Stimulated activated CD8-positive, alpha-beta memory T cell treated with anti-CD3 and anti-CD28 coated beads, Interleukin-15, amount 100 ng/mL, for 24 hours (primary cell): Measurements from ENCODE around the gene DDOST.
"Not testable (repeated sequence)": the region's sequence is repeated elsewhere in the genome, so short reads cannot be mapped to it uniquely, and the experiment has no call there.

Source experiments
- DNase-seq: peaks from one replicate; pipeline ENCODE4 v3.0.0-alpha.2; 2020; ENCODE audit warnings: low read depth

The DDOST gene

DNA sequence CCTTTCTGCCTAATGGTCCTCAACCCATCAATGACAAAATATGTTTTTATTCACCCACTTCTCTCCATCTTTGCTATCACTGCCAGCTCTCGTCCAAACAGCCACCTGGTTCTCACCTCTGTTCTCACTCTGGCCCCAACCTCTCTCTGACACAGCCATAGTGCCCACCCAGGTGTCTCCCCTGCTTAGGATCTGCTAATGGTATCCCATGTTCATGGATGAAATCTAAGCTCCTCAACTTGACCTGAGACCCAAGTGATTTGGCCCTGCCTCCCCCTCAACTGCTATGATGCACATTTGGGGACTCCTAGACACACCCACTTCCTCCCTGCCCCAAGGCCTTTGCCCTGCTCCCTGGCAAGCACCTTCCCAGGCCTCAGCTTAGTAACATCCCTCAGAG is 30.7 kb upstream of the DDOST start:
- no peak for DNase-seq

DNA sequence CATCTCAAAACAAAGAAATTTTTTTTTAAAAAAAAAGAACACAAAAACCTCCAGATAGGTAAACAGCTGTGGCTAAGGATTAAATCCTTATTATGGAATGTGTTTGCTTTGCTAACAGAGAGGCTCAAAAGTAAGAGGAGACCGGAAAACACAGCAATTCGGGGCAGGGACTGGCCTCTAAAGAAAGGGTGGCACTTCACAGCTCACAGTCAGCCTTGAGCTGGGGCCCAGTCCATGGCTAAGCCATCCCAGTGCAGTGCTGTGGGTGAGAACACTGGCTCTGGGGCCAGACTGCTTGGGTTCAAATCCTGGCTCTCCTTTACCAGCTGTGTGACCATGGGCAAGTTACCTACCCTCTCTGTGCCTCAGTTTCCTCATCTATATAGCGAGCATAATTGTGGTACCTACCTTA is 28.5 kb upstream of the DDOST start:
- DNase-seq: no peak

DNA sequence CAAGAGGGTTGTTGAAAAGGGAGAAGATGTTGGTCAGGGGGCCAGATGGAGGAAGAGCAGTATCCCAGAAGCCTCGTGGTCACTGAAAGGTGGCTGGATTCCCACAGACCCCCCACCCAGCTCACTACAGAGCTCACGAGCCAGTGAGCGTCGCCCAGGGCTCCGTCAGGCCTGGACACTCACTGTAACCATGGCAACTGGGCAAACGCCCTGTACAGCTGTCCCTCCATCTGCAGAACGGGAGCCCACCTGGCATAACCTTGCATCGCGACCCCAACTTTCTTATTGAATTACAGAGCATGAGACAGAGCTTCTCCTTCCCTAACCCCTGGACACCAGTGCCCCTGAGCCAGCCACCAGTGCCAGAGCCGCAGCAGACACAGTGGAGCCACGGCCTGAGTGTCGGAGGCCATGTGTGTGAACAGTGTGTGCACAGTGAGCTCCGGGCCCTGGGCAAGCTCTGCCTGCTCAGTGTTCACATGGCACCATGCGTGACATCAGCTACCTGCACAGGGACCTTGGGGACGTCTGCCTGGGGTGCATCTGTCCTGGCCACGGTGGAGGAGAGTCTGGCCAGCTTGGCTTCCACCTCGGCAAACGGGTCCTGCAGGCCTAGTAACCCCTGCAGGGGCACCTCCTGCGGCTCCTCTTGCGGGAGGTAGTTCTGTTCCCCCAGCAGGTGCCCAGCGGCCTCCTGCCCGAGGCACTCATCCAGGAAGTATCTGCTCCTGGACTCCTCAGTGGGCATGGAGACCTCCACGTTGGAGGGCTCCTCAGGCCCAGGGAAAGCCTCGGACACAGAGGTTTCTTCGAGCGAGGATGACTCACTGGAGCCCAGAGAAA is 25.9 kb upstream of the DDOST start:
- no peak for DNase-seq

DNA sequence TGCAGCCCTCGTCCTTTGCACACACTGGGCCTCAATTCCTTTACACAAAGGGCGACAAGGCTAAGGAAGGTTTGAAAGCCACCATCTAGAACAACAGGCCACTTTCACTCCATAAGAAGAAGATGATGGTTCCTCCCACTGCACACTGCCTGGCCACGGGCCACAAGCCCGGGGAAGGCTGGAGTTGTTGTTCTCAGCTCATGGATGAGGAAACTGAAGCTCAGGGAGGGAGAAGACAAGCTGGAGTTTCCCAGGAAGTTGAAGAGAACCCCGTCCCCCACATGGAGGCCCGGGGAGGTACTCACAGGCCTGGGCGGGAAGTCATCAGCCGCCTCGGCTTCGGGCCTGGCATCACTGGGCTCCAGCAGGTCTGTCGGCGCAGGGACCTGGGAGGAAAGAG is 24.6 kb upstream of the DDOST start:
- DNase-seq: no peak

DNA sequence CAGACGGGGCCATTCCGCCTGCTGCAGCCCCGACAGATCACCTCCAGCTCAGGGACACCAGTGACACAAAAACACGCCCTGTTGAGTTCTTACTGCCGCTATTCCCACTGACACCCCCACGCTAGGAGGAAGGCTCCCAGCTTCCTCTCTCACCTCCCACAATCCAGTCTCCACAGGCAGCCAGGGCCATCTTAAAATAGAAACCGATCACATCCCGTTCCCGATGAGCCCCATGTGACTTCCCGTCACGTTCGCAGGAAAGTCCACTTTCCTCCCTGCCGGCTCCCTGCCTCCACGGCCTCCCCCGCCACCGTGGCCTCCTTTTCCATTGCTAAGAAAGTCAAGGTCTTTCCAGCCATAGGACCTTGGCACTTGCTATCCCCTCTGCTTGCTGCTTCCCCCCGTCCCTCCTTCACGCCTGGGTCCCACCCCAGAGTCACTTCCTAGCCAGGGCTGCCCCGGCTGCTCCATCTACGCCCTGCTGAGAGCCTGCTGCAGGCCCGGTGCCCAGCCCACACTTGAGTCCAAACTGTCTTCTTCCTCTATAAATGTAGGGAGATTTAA is 24.0 kb upstream of the DDOST start:
- no peak for DNase-seq

DNA sequence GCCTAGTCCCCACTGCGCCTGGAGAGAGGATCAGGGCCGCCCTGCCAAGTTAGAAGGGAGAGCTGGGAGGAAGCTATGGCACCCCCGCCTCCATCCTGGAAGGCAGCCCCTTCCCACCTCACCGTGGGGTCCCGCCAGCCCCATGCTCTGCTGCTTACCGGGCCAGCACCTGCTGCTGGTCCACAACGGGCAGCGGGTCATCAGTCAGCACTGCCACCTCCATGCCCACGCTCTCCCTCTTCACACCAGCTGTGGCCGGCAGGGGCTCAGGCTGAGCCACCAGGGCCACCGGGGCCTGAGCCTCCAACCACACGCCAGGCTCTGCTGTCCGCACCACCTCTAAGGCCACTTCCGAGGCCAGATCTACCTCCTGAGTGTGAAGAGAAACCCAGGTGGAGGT is 23.5 kb upstream of the DDOST start:
- DNase-seq: no peak

DNA sequence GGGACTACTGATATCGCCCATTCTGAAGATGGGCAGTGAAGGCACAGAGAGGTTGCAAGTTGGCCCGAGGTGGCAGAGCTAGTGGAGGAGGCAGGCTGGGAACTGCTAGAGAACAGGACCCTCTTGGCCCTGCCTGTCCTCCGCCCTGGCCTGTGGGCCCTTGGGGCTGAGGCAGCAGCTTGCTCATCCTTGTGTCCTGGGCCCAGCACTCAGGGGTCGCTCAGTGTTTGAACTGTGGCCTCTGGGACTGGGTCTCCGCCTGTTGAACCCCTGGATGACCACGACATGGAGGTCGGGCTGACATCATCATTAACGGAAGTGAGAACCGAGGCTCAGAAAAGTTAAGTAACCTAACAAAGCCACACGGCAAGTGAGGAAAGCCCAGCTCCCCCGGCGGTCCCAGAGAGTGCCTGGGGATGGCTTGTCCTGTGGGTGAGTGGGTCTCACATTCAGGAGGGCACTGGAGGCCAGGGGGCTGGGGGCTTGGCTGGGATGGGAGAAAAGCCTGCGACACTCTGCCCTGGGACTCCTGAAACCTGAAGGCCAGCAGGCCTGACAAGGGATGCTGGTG is 23.0 kb upstream of the DDOST start:
- no peak for DNase-seq

DNA sequence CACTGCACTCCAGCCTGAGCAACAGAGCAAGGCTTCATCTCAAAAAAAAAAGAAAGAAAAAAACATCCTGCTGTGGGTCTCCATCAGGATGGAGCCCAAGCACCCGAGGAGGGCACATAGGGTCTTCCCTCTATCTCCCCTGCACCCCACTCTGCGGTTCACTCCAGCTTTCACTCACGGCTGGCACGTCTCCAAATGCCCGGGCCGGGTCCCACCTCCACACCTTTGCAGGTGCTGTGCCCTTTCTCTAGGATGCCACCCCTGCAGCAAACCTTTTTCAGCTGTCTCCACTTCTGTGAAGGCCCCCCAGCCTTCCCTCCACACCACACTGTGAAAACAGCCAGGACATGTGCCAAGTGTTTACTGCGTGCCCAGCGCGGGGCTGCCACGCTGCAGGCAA is 22.4 kb upstream of the DDOST start:
- DNase-seq: no peak

DNA sequence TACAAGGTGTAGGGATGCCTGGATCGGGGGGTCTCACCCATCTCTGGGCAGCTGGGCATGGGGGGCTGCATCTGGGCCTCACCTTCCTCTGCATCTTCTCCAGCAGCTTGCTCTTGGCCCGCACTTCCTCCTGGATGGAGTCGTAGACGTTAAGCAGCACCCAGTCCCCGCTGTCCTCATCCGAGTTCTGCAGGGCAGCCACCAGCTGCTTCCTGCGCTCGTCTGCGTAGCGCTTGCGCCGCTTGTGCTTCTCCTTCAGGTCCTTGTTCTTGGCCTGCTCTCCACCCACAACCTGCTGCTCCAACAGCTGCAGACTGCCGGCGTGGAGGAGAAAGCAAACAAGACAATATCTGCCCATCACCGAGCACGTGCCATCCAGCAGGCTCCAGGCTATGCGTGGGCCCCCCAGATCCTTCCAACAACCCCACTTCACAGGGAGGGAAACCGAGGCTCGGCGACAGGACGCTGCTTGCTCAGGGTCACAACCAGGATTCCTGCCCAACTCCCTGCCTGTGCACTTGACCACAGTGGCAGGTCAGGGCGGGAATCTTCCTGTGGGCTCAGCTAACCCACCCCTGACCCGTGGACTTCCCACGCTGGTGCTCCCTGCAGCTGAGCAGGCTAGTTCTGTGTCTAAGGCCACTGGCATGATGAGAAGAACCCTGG is 21.5 kb upstream of the DDOST start:
- DNase-seq: no peak

DNA sequence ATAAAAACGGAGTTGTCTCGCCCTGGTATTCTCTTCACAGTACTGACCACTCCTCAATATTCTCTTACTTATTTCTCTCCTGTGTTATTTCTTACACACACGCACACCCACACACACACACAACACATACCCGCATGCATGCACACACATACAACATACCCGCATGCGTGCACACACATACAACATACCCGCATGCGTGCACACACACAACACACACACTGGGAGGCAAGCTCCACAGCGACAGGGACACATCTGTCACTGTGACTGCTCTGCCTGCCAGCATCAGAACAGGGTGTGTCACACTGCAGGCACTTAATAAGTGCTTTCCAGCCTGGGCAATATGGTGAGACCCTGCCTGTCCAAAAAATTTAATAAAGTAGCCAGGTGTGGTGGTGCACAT is 20.8 kb upstream of the DDOST start:
- no peak for DNase-seq

DNA sequence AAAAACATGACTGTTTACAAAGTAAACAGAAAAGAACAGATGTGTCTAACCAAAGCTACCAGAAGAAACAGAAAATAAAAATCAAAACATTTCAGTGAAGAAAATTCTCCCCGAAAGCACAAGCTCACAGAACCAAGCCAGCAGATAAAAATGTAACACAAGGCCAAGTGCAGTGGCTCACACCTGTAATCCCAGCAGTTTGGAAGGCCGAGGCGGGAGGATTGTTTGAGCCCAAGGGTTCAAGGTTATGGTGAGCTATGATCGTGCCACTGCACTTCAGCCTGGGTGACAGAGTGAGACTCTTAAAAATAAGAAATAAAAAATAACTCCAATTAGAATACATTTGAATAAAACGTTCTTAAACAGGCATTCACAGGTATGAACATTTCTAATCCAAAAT is 19.1 kb upstream of the DDOST start:
- DNase-seq: no peak

DNA sequence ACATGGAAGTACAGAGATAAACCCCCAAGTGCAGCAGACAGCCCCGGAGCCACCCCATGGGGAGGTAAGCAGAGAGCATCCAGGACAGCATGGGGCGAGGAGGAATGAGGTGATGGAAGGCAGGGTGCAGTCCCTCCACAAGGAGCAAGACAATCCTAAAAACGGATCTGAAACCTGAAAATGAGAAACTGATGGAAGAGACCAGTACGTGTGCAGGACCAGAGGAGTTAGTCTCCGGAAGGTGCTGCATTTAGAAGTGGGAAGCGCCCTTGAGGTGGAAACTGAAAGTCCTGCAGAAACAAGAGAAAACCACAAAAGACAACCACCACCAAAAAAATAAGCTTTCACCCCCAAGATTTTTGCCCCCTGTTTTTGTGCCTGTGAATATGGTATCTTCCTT is 17.4 kb upstream of the DDOST start:
- DNase-seq: no peak

DNA sequence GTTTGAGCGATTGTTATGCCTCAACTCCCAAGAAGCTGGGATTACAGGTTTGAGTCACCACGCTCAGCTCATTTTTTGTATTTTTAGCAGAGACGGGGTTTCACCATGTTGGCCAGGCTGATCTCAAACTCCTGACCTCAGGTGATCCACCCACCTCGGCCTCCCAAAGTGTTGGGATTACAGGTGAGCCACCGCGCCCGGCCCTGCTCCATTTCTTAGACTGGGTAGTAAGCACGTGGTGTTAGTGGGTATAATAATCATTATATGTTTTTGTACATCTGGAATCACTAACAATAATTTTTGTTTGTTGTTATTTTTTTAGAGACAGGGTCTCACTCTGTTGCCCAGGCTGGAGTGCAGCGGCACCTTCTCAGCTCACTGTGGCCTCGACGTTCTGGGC is 12.5 kb upstream of the DDOST start:
- not testable (repeated sequence) for DNase-seq

DNA sequence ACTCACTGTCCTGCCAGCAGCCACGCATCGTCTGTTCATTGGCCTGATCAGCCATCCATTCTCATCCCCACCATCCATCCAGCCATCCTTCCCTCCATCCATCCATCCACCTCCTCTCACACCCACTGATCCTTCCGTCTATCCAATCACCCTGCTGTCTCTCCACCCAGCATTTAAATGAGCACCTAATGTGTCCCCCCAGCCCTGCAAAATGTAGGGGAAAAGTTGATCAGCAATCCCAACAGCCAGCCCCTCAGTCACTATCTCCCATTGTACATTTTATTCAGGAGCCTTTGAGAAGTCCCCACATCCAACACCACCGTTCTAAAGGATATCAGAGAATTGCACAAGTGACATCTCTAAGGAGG is 11.1 kb upstream of the DDOST start:
- DNase-seq: no peak

DNA sequence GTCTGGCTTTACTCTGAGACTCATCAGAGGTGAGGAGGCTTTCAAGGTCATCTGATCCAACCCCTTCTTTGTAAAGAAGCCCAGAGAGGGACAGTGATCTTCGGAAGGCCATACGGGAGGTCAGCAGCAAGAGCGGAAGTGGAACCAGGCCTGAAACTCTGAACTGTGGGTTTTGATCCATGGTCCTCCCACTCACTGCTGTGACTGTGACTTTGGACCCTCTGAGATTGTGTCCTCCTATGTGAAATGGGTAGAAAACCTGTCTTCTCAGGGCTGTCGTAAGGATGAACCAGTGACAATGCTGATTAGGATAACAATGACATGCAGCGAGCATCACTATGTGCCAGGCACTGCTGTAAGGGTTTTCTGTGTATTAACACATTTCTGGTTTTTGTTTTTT is 9.8 kb upstream of the DDOST start:
- no peak for DNase-seq

DNA sequence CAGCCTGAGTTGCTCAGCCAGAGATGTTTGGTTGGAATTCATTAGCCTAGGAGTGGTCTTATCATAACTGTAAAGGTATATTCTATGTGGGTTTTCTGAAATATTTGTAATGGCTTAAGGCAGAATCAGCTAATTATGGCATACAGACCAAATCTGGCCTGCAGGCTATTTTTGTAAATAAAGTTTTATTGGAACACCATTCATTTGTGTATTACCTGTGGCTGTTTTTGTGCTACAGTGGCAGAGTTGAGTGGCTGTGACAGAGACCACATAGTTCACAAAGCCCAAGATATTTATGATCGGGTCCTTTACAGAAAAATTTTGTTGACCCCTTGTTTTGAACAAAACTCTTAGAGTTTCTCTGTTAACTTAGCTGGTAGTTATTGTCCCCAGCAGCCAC is 7.4 kb upstream of the DDOST start:
- DNase-seq: no peak

DNA sequence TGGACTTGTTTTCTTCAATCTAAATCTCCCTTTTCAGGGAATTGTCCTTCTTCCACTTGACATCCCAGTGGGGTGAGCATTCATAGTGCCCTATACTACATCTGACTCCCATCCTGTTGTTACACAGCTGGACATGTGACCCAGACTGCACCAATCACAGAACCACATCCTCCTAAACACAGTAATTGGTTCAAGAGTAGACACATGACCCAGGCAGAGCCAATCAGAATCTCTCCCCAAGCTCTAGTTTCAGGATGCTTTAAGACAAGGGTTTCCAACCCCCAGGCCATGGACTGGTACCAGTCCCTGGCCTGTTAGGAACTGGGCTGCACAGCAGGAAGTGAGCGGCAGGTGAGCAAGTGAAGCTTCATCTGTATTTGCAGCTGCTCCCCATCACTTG is 5.6 kb upstream of the DDOST start:
- no peak for DNase-seq

DNA sequence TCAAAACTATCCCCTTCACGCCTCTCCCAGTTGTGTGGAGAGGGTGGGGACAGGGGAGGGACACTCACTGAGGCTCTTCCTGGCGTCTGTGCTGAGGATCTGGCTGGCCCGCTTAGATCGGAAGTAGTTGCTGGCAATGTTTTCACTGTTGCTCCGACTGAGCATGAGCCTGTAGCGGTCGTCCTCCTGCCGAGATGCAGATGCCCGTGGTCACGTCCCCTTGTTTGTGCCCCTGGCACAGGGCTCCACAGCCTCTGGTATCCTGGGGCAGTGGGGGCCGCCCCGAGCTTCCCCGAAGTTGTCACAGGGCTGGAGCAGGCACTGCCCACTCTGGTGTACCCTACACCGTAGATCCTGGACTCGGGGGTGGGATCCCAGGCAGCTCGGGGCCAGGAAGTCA is 5.0 kb upstream of the DDOST start:
- DNase-seq: no peak

DNA sequence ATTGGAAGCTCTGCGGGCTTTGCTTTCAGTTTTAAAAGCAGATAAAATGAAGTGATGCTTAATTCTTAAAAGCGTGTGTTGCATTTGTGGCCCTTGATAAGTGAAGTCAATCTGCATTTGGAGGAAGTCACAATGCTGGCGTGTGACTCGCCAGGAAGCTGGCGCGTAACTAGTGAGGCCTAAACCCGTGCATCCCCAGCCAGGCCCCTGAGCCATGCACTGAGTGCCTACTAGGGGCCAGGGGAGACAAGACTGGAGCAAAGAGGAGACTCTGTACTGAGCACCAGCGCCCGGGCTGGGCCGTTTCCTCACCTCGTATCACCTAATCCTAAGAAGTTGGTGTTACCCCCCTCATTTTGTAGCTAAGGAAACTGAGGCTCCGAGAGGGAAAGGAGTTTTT is 4.6 kb upstream of the DDOST start:
- no peak for DNase-seq

DNA sequence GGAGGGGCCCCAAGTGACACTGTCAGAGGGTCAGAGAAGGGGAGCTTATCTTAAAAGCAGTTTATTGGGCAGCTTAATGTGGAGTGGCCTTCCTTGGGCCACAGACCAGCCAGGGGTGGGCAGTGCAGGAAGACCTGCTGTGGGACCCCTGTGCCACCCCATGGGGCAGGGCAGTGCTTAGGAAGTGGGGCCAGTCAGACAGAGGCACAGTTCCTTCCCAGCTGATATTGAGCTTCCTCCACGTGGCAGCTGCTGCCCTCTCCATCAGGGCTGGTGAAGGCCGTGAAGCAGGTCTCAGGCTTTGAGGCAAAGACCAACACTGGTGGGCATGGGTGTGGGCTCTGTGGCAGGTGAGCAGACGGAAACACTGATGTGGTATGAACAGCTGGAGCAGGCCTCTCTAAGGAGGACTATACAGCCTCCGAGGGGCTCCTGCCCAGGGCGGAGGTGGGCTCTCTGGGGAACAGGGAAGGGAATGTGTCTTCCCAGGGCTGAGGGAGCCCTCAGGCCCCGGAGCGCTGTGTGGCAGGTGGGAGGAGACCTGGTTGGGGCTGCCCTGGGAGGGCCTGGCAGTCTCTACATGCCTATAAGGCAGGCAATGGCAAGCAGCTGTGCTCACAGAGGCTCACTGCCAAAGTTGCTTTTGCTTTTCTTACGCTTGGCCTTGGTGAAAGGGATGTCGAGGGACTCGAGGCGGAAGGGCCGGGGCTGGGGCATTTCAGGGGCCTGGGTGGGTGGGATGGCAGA is 3.0 kb upstream of the DDOST start:
- DNase-seq: no peak

DNA sequence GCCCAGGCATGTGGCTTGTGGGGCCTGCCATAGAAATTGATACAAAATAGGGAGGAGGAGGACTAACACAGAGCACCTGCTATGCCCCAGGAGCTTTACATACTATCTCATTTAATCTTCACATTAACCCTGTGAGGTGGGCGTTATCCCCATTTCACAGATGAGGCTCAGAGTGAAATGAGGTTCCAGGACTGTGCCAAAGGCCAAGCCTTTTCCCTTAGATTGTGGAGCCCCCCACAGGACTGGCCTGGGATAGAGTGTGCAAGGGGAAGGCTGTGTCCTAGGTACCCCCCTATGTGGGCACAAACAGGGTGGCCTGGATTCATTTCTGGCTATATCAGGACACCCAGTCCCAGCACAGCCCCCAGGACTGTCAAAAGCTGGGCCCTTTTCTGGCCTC is 2.2 kb upstream of the DDOST start:
- DNase-seq: no peak

DNA sequence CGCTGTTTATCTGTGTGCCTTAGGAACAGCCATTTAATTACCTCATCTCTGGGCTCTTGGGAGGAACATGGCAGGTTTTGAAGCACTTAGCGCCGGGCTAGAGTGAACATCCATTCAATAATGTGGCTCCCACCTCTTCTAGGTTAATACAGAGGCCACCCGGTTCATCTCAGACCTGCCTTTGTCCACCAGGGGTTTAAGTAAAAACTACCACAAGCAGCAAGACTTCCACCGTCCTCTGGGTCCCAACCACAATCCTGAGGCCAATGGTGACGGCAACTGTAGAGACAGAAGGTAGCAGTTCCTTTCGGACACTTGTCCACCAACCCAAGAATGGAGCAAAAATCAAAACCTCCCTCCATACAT is 924 bp upstream of the DDOST start:
- no peak for DNase-seq

DNA sequence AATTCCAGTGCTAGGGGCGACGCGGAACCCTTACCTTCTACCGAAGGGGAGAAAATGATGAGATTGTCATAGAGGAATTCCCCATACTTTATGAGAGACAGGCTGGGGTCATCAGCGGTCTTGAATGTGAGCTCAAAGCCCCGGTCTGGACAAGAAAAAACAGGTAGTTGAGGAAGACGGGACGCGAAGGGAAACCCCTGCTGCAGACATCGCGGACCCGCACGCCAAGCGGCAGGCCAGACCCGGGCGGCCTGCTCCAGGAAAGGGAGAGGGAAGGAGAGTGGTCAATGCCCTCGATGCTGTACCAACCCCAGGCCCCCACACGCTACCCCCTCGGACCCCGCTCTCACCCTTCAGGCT is 342 bp downstream of the DDOST start:
- DNase-seq: no peak
